ENCODE measurements around the gene ARPC3. TPM values are rescaled to one million over a fixed set of nuclear protein-coding genes. Genes with fewer than 3 reads are reported as not detected.
A peak's percentile ranks its signal among the peaks of the same experiment; 100 is the strongest.
"Not testable (repeated sequence)": the region's sequence is repeated elsewhere in the genome, so short reads cannot be mapped to it uniquely, and the experiment has no call there.

The ARPC3 gene
- total RNA-seq, 1 donor from 2014 or later, result 190 TPM

GRCh38 chr12:110453569-110454296 lies 3.6 kb upstream of the ARPC3 start:
- DNase-seq, result no peak
- Mint-ChIP-seq H3K36me3 (ENCODE audit: unreplicated experiment) (no peaks in the 10 kb centered on the region), H3K27ac (ENCODE audit: unreplicated experiment) (no peak overlapping the region), H3K4me1 (ENCODE audit: low read depth, unreplicated experiment) (peaks cover 3% of the 10 kb centered on the region), H3K4me3 (ENCODE audit: unreplicated experiment) (no peak overlapping the region), H3K9me3 (ENCODE audit: unreplicated experiment) (peaks cover 7% of the 10 kb centered on the region), H3K27me3 (ENCODE audit: unreplicated experiment) (peaks cover under 1% of the 10 kb centered on the region)
- TF ChIP-seq, protein P1, sequence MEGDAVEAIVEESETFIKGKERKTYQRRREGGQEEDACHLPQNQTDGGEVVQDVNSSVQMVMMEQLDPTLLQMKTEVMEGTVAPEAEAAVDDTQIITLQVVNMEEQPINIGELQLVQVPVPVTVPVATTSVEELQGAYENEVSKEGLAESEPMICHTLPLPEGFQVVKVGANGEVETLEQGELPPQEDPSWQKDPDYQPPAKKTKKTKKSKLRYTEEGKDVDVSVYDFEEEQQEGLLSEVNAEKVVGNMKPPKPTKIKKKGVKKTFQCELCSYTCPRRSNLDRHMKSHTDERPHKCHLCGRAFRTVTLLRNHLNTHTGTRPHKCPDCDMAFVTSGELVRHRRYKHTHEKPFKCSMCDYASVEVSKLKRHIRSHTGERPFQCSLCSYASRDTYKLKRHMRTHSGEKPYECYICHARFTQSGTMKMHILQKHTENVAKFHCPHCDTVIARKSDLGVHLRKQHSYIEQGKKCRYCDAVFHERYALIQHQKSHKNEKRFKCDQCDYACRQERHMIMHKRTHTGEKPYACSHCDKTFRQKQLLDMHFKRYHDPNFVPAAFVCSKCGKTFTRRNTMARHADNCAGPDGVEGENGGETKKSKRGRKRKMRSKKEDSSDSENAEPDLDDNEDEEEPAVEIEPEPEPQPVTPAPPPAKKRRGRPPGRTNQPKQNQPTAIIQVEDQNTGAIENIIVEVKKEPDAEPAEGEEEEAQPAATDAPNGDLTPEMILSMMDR (IDR thresholded peaks at IDR 0.05; ENCODE audit: partially characterized antibody, unreplicated experiment), result no peak

- Mint-ChIP-seq H3K27ac (ENCODE audit: unreplicated experiment) (no peak overlapping the region), H3K4me3 (ENCODE audit: unreplicated experiment) (peak overlapping the region; percentile 38), H3K27me3 (ENCODE audit: unreplicated experiment) (no peaks in the 10 kb centered on the region), H3K4me1 (ENCODE audit: low read depth, unreplicated experiment) (peaks cover 3% of the 10 kb centered on the region), H3K9me3 (ENCODE audit: unreplicated experiment) (peaks cover 7% of the 10 kb centered on the region), H3K36me3 (ENCODE audit: unreplicated experiment) (no peaks in the 10 kb centered on the region)
- TF ChIP-seq, protein P1 (IDR thresholded peaks at IDR 0.05; ENCODE audit: partially characterized antibody, unreplicated experiment), result no peak
- DNase-seq, result no peak
Observed at GRCh38 chr12:110451263-110451662, 1.1 kb upstream of the ARPC3 start.

DNA sequence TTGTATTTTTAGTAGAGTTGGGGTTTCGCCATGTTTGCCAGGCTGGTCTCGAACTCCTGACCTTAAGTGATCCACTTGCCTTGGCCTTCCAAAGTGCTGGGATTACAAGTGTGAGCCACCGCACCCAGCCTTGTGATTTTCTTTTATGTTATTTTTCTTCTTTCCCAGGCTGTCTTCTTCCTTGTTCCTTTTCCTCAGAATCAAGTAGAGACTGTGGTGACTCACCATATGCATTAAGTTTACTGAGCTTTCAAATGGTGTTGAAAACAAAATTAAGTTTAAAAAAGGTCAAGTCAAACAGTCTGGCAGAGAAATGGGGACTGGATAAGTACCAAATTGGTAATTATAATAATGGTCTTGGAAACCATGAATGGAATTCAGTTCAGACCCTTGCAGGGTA lies 5.7 kb downstream of the ARPC3 start:
- Mint-ChIP-seq H3K4me3 (ENCODE audit: unreplicated experiment) (no peak overlapping the region), H3K27me3 (ENCODE audit: unreplicated experiment) (no peaks in the 10 kb centered on the region), H3K27ac (ENCODE audit: unreplicated experiment) (no peak overlapping the region), H3K4me1 (ENCODE audit: low read depth, unreplicated experiment) (peaks cover 3% of the 10 kb centered on the region), H3K36me3 (ENCODE audit: unreplicated experiment) (no peaks in the 10 kb centered on the region), H3K9me3 (ENCODE audit: unreplicated experiment) (no peaks in the 10 kb centered on the region)
- TF ChIP-seq, protein P1 (IDR thresholded peaks at IDR 0.05; ENCODE audit: partially characterized antibody, unreplicated experiment), result no peak
- no peak for DNase-seq

DNA sequence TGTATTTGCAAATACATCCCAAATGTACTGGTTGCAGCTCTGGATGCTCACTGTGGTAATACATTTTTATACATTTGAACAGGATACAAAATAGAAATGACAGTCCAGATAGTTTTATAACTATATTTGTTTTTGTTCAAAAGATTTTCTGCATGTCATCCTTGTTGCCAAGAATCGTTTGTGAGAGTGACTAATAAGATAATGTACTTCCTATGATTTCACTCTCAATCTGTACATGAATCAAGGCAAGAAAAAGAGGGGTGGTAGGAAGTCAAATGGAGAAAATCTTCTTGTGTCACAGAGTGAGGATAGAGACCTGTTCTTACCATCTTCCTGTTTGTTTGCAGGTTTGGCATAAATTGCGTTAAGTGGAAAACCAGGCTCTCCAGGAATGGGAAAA lies 13.9 kb downstream of the ARPC3 start:
- Mint-ChIP-seq H3K27ac (ENCODE audit: unreplicated experiment) (no peak overlapping the region), H3K4me1 (ENCODE audit: low read depth, unreplicated experiment) (no peaks in the 10 kb centered on the region), H3K4me3 (ENCODE audit: unreplicated experiment) (no peak overlapping the region), H3K36me3 (ENCODE audit: unreplicated experiment) (no peaks in the 10 kb centered on the region), H3K27me3 (ENCODE audit: unreplicated experiment) (no peaks in the 10 kb centered on the region), H3K9me3 (ENCODE audit: unreplicated experiment) (no peaks in the 10 kb centered on the region)
- DNase-seq, result no peak
- TF ChIP-seq, protein P1 (IDR thresholded peaks at IDR 0.05; ENCODE audit: partially characterized antibody, unreplicated experiment), result no peak

DNA sequence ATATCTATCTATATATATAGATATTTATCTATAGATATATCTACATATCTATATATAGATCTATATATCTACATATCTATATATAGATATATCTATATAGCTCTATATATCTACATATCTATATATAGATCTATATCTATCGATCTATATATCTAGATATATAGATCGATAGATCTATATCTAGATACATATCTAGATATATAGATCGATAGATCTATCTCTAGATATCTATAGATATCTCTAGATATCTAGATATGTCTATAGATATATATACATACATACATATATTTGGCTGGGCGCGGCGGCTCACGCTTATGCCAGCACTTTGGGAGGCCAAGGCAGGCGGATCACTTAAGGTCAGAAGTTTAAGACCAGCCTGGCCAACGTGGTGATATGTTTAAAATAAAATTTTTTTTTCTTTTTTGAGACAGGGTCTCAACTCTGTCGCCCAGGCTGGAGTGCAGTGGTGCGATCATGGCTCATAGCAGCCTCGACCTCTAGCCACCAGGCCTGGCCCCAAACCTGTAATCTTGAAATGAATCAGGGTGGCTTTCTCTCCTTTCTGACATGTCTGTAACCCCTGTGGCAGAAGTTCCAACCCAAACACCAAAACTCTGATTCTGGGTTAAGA lies 18.1 kb downstream of the ARPC3 start:
- DNase-seq, result no peak
- H3K27ac Mint-ChIP-seq (ENCODE audit: unreplicated experiment), result no peak overlapping the region
- H3K9me3 Mint-ChIP-seq (ENCODE audit: unreplicated experiment), result no peaks in the 10 kb centered on the region
- H3K27me3 Mint-ChIP-seq (ENCODE audit: unreplicated experiment), result peaks cover 3% of the 10 kb centered on the region
- H3K4me1 Mint-ChIP-seq (ENCODE audit: low read depth, unreplicated experiment), result no peaks in the 10 kb centered on the region
- H3K36me3 Mint-ChIP-seq (ENCODE audit: unreplicated experiment), result no peaks in the 10 kb centered on the region
- H3K4me3 Mint-ChIP-seq (ENCODE audit: unreplicated experiment), result no peak overlapping the region
- TF ChIP-seq, protein P1 (IDR thresholded peaks at IDR 0.05; ENCODE audit: partially characterized antibody, unreplicated experiment), result no peak

GRCh38 chr12:110429676-110430075 lies 20.5 kb downstream of the ARPC3 start:
- not testable (repeated sequence) for H3K27ac Mint-ChIP-seq (ENCODE audit: unreplicated experiment); H3K27me3 Mint-ChIP-seq (ENCODE audit: unreplicated experiment)

More at GRCh38 chr12:110429676-110430075, 20.5 kb downstream of the ARPC3 start:
- not testable (repeated sequence) for H3K4me1 Mint-ChIP-seq (ENCODE audit: low read depth, unreplicated experiment); DNase-seq; H3K9me3 Mint-ChIP-seq (ENCODE audit: unreplicated experiment); H3K4me3 Mint-ChIP-seq (ENCODE audit: unreplicated experiment); H3K36me3 Mint-ChIP-seq (ENCODE audit: unreplicated experiment)
